GM19463 (cell line): ENCODE data around the gene ABCG1.

Experiments used
- ATAC-seq: cut with Tn5 transposase; IDR thresholded peaks from one replicate; pipeline ENCODE4 v1.9.1; 2021; ENCODE audit warnings: mild to moderate bottlenecking, moderate library complexity; ENCODE audit not compliant: unreplicated experiment

The ABCG1 gene

DNA sequence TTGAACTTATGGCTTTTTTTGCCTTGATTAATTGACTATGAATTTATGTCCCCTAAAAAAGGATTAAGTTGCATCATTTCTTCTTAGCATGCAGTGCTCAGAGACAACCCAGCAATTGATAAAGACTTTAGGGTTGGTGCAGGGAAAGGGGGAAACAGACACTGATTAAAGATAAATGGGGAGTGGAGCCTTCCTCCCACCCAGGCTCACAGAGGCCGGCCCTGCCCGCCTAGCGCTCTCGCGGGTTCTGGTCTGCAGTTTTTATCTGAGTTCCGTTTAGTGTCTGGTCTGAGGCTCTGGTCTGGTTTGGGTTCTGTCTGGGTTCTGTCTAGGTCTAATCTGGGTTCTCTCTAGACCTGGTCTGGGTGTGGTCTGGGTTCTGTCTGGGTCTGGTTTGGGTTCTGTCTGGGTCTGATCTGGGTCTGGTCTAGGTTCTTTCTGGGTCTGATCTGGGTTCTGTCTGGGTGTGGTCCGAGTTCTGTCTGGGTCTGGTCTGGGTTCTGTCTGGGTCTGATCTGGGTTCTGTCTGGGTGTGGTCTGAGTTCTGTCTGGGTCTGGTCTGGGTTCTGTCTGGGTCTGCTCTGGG lies 48.1 kb downstream of the ABCG1 start:
- no peak for ATAC-seq

DNA sequence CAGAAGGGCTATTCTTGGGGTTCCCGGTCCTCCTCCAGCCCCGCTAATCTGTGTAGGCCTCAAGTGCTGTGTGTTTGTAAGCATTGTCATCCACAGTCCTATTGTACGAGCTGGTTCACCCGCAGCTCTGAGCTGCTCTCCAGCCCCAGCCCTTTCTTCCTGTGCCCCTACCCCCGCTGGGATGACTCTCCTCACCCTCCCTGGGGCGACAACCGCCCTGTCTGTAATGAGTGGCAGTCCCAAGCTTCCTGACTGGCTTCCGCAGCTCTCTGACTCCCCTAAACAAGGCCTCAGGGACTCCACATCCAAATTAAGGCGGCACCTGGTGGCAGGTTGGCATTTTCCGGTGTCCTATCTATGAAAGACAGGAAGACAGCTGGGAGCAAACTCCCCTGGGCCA lies 50.4 kb downstream of the ABCG1 start:
- ATAC-seq: no peak

DNA sequence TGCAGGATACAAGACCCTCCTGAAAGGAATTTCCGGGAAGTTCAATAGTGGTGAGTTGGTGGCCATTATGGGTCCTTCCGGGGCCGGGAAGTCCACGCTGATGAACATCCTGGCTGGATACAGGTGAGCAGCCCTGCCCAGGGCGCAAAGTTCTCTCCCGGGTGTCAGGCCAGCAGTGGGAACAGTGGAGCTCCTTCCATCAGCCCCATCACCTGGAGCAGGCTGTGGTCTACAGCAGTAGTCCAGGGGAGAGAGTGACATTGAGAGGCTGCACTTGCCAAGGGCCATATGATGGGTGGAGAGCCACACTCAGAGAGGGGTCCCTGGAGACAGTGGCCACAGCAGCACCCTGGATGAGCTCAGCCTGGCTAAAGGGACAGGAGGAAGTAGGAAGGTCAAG lies 52.1 kb downstream of the ABCG1 start:
- ATAC-seq: no peak

DNA sequence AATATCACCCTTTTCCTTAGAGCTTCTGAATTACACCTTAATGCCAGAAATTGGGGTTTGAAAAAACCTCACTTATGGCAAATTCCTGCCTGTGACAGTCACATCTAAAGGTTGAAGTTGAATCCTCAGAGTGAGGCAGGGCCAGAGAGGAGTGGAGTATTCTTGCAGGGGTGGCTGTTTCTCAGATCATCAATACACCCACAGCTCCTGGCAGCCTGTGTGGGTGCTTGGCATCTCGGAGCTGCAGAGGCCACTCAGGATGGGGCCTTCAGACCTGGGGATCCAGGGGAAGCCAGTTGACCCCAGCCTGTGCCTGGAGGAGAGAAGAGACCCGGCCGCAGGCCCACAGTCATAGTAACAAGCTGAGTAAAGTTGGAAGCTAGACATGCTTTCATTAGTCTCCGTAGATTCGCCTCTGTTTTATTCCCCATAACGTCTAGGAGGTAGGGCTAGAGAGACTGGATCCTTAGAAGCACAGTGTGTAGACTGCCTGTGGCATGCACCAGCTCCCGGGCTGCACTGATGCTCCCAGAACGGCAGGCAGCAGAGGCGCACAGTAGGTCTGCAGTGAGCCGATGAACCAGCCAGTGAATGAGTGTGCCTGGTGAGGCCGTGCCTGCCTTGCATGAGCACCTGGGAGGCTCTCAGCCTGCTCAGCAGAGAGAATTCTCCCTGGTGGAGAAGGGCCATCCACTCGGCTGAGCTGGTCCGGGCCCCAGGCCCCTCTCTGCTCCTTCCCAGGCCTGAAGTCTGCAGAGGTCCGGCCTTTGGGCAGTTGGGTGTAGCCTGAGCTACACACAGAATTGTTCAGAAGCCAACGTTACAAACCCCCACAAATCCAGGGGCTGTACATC lies 53.4 kb downstream of the ABCG1 start:
- ATAC-seq: no peak

DNA sequence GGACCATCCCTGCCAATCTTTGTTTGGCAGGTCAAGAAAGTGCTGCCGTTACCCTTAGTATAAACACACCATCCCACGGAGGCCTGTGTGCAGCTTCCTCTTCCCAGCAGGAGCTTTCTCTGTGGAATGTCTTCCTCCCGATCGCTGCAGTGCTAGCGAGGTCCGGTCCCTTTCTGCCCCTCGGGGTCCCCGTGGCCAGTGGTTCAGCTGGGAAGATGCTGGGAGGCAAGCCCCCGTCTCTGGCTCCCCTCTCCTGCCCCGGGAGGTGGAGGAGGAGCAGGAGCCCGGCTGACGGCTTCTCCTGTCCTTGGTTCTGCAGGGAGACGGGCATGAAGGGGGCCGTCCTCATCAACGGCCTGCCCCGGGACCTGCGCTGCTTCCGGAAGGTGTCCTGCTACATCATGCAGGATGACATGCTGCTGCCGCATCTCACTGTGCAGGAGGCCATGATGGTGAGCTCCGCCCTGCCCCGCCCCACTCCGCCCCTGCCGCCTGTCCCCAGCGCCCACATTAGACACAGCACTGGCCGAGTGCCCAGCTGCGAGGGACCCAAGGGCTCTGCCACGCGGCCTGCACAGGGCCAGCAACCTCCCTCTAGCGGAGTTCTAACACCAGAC lies 54.2 kb downstream of the ABCG1 start:
- ATAC-seq: no peak

DNA sequence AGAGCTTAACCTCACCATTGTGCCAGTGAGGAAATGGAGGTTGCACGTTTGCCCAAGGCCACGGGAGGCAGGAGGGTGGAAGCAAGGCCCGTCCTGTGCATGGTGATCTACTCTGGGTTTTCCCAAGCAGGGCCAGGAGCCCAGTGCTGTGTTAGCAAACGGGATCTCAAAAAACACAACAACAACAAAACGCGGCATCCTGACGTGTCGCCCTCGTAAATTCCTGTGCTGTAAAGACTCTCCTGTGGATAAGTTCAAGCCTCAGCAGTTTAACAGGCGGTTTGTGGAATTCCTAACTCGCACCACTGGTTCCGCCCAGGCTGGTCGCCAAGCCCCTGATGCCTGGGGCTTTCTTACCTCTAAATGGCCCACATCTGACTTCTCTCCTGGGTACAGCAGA lies 57.1 kb downstream of the ABCG1 start:
- no peak for ATAC-seq

DNA sequence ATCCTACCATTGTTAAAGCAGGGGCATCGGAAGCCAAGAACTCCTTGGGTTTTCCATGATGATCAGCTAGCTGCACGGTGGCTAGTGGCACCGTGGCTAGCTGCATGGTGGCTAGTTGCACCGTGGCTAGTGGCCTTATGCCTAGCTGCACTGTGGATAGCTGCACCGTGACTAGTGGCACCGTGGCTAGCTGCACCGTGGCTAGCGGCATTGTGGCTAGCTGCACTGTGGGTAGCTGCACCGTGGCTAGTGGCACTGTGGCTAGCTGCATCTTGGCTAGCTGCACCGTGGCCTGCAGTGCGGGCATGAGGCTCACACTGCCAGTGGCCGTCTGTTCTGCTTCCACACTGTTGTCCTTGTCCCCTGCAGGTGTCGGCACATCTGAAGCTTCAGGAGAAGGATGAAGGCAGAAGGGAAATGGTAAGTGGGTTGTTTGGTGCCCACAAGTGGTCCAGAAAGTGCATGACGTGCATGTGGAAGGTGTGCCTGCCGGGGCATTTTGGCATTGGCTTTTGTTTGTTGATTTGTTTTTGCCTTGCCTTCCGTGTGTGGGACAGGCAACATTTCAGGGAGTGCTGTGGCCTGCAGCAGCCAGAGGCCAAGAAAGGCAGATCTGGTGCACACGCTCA lies 57.7 kb downstream of the ABCG1 start:
- ATAC-seq: no peak

DNA sequence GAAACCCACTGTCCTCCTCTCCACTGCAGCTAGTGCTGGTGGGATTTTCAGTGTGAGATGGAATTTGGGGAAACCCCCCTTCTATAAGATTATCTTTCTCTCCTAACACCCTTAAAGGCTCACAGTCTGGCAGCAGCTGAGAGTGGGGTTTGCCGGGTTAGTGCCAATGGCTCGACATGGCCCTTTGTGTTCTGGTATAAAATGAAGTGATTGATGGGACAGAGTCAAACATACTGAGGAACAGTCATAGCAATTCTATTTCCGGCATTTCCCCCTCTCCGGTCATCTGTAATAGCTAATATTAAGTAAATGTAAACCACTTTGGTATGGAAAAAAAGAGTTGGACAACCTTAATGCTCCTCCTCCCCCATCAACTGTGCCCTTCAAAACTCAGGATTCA lies 58.7 kb downstream of the ABCG1 start:
- no peak for ATAC-seq

DNA sequence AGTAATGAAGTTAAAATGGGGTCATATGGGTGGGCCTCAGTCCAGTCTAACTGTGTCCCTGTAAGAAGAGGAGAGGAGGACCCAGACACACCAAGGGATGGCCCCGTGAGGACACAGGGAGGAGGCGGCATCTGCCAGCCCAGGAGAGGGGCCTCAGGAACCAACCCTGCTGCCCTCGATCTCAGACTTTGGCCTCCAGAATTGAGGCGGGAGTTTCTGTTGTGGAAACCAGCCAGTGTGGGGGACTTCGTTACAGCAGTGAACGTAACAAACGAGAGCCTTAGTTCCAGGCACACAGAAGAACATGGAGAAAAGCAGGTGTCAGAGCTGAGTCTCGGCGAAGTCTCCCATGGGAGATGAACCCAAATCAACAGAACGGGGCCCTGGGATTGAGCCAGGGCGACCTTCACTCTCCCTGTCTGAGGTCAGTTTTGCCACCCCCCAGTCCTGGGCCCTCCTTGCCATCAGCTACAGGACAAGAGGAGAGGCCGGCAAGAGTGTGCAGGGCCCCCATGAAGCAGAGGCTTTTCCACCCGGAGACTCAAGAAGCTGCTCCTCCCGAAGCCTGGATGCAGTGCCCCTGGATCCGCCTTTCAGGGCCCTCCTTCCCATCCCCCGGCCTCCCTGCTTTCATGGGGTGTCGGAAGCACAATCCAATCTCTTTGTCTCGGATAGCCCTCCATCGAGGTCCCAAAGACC lies 59.7 kb downstream of the ABCG1 start:
- no peak for ATAC-seq

DNA sequence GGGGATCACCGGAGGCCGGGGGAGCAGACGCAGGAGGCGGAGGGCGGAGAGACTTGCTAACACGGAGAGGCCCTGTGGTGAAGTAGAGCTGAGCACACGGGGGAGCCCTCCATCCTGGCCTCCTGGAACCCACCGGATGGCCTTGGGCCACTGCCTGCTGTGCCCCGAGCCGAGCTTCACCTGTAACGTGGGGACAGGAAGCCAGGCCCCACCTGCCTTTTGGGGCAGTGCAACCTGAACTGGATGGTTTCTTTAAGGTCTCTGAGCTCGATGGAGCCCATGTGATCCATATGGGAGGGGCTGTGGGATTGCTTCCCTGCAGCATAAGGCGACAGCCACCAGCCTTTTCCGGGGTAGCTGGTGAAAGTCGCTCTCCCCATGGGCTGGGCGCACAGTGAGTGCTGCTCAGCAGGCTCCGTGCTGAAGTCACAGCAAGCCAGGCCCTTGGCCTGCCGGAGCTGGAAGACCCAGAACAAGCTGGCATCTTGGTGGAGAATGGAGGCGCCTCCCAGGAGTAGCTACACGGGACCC lies 60.5 kb downstream of the ABCG1 start:
- ATAC-seq: no peak

DNA sequence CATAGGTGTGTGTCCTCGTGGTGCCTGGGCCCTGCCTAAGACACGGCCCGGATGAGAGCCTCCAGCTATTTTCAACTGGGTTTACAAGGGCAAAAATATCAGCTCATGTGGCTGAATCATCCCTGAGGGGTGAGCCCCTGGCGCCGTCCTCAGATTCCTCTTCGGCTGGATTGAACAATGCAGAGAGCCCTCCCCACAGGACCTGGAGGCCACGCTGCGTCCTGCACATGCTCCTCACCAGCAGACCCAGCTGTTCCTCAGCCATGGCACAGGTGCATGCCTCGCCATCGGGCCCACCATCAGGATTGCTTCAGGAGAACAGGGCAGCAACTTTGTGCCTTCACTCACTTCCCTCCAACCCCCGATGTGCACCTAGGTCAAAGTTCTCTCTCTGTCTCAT lies 60.9 kb downstream of the ABCG1 start:
- no peak for ATAC-seq

DNA sequence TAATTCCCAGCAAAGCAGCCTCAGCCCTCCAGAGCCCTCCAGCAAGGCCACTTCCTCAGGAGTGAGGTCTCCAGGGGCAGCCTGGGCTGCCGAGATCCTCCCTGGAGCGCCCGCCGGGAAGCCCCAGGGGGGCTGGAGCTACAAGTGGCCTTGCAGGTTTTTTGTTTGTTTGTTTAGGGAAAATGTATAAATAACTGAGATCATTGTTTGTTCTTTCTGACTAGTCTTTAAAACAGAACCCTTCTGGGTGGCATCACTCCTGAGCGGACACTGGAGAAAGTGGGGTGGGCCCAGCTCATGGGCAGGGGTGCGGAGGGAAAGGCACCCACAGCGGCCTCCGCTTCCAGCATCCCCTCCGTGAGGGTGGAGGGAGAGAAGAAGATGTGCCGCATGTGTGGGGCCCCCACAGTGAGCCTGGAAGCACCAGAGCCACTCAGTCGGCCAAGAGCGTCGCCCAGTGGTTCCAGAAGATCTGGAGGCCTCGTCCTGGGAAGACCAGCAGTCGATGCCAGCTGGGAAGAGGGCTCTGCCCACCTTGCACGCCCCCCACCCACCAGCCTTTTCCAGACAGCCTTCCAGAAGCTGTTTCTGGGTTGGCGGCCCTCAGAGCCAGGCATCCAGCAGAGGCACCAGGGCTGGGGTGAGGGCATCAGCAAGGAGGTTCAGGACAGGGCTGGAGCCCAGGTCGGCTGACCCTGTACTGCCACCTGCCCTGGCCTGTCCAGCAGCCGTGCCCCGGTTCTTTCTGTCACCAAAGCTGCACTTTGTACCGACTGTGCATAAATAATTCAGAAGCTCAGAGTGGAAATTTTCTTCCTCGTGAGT lies 61.6 kb downstream of the ABCG1 start:
- no peak for ATAC-seq

DNA sequence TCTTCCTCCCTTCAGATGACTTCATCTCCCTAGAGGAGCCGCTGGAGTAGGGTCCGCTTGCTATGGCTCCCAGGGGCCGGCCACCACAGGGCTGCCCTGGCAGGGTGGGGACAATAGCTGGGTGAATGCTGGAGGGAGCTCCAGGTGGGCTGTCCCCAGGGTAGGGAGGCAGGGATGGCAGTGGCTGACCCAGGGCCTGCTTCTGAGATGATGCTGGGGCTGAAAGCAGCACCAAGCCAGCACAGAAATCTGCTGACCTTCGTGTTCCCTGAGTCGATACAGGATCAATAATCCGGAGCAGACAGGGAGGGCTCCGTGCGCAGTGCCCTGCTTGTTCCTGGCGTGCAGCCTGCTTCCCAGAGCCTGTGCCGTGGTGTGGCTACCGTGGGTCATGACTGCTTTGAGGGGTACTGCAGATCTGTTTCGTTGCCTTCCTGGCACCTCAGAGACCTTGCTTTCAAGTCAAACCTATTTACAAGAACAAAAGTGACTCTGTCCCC lies 62.3 kb downstream of the ABCG1 start:
- ATAC-seq: no peak

DNA sequence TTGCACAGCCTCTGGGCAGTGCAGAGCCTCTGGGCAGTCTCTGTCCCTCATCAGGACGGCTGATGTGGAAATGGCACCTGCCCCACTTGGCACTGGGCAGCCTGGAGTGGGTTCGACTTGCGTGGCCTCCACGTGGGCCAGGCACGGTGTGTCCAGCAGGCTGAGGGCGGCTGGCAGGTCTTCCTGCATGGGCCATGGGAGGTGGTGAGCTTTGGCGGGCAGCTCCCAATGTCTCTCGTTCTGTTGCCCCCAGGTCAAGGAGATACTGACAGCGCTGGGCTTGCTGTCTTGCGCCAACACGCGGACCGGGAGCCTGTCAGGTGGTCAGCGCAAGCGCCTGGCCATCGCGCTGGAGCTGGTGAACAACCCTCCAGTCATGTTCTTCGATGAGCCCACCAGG lies 63.1 kb downstream of the ABCG1 start:
- no peak for ATAC-seq

DNA sequence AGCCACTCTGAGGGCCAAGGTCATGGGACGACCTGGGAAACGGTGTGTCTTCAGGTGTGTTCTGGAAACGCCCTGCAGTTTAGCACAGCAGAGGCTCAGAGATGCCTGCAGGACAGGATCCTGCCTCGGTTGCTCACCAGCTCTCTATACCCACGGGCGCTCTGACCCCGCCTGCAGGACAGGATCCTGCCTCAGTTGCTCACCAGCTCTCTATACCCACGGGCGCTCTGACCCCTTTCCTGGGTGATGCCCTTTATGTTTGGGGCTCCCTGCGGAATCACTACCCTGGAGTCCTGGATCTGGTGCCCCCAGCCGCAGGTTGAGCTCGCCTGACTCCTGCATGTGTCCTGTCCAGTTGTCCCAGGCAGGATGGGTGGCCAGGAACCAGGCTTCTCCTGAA lies 63.8 kb downstream of the ABCG1 start:
- ATAC-seq: no peak

DNA sequence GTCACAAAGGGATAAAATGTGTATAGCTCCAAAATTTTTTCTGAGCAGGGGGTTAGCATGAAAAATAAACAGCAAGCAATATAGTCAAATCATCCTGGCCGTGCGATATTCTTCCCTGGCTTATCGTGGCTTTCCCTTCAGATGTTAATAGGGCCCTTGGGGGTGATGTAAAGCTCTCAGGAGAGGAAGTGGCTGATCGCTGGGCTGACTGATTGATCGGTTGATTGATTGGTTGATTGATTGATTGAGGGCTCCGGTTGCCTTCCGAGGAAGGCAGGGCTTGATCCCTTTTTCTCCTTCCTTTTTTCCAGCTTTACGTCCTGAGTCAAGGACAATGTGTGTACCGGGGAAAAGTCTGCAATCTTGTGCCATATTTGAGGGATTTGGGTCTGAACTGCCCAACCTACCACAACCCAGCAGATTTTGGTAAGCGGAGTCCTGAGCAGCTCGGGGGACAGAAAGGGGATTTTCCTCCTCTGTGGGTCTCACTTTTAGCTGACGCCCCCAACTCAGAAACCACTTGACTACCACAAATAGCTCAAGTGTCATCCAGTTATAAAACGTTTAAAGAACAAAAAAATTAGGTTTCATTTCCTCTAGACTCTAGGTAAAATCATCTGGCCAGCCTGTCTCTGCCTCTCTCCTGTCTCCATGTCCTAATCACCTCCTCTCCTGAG lies 66.8 kb downstream of the ABCG1 start:
- ATAC-seq: peak; percentile 32

DNA sequence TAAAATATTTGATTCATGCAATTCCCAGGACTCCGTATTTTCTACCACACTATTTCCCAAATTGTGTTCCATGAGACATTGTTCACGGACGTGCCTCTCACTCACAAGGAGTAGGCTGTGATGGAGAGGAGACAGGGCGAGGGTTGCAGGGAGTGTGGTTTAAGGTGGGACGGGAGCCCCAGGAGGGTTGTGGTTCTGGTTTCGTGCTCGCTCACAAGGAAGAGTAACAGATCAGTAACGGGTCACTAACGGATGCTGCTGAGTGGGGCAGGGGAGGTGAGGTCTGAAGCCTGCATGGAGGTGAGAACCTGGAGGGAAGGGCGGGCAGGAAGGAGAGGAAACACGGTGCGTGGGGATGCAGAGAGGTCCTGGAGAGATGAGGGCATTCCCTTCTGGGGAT lies 67.5 kb downstream of the ABCG1 start:
- peak; percentile 63 for ATAC-seq

DNA sequence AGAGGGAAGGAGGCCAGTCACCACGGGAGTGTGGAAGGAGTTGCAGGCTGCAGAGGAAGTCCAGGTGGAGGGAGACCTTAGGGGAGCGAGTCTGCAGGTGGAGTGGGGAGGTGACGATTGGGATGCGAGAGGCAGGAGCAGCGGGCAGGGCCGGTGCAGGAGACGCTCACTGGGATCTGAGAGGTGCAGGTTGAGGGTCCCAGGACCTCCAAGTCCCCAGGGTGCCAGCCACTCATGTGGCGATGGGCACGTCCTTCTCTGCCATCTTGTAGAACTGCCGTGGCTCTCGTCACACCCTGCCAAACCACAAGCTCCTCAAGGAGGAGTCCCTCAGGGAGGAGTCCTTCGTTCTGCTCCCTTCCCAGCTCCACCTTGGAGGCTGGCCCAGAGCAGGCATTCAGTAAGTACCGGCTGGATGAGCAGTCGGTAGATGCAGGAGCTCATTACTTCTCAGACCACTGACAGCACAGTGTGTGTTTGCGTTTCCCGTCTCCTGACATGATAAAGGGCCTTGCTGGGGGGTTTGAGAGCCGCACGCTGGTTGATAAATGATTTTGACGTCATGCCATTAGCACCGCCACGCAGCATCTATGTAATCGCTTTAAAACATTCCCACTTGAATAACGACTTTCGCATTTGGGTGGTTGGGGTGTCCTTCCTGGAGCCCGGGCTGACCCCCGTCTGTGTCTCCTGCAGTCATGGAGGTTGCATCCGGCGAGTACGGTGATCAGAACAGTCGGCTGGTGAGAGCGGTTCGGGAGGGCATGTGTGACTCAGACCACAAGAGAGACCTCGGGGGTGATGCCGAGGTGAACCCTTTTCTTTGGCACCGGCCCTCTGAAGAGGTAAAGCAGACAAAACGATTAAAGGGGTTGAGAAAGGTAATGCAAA lies 68.5 kb downstream of the ABCG1 start:
- ATAC-seq: no peak
